ENCODE results near the gene TLE5. TPM values are rescaled to one million over a fixed set of nuclear protein-coding genes. Genes with fewer than 3 reads are reported as not detected.

TLE5 gene
- polyA plus RNA-seq, 2 of the 4 experiments (the other 2 are of a cell fraction), result 171 to 216 TPM

- H3K4me2 ChIP-seq, result peak overlapping the region; percentile 95
- H3K4me3 ChIP-seq, result no peak overlapping the region; the same call in 2 of the 3 replicates
- FAIRE-seq (no peak), ATAC-seq (peak; percentile 5 to 18; a peak in 3 of 6 replicates), DNase-seq (ENCODE audit: low read depth in 1 of 2, low spot score in 1 of 2) (no peak)
- TF ChIP-seq SREBF2 (IDR thresholded peaks at IDR 0.05) (no peak), USF2 (IDR thresholded peaks at IDR 0.05) (no peak), HMGXB4 (CRISPR knock-in tag; IDR thresholded peaks at IDR 0.05; ENCODE audit: borderline replicate concordance) (no peak), NR3C1 (IDR thresholded peaks at IDR 0.05) (no peak), CTCF (IDR thresholded peaks at IDR 0.05) (no peak), POLR2AphosphoS2 (conservative IDR thresholded peaks at IDR 0.05; ENCODE audit: low read length) (no peak), RARB (CRISPR knock-in tag; IDR thresholded peaks at IDR 0.05) (no peak), EP300 (IDR thresholded peaks at IDR 0.05) (no peak), BCL3 (IDR thresholded peaks at IDR 0.05) (no peak)
- WGBS (ENCODE audit: missing lambda C conversion rate), result 72% methylated on average over 4 of the region's 4 CpGs
- ChIA-PET CTCF (interaction anchor here (0.8 to 2.5 kb wide), 6 partner anchors 14 to 406 kb away, joined by 3 to 6 read pairs (median 3); no protein-coding TSS in a partner anchor), POLR2A (interaction anchor here (0.5 to 1.9 kb wide), 2 partner anchors 18 to 988 kb away, joined by 6 to 9 read pairs; no protein-coding TSS in a partner anchor)
- H3K9me3 ChIP-seq, result no peaks in the 10 kb centered on the region
- H3K4me1 ChIP-seq, result peaks cover 63% of the 10 kb centered on the region
- peak overlapping the region; percentile 88 to 96 for H3K27ac ChIP-seq
Measured at GRCh38 chr19:3054265-3054971, 7.9 kb downstream of the TLE5 start.

- TF ChIP-seq TP53 (CRISPR knock-in tag; IDR thresholded peaks at IDR 0.05) (no peak), ZSCAN20 (CRISPR knock-in tag; IDR thresholded peaks at IDR 0.05) (no peak), PHF8 (IDR thresholded peaks at IDR 0.05; ENCODE audit: borderline replicate concordance, low read depth) (no peak), BCL3 (IDR thresholded peaks at IDR 0.05) (no peak), CHD4 (IDR thresholded peaks at IDR 0.05; ENCODE audit: borderline replicate concordance) (no peak), HOXB5 (CRISPR knock-in tag; IDR thresholded peaks at IDR 0.05) (no peak), JUNB (IDR thresholded peaks at IDR 0.05) (no peak), CBX2 (IDR thresholded peaks at IDR 0.05; ENCODE audit: borderline replicate concordance, low read depth) (no peak), ZNF302 (CRISPR knock-in tag; IDR thresholded peaks at IDR 0.05) (no peak), HDAC2 (IDR thresholded peaks at IDR 0.05) (no peak), POLR2AphosphoS2 (conservative IDR thresholded peaks at IDR 0.05; ENCODE audit: low read length) (no peak), HEYL (CRISPR knock-in tag; IDR thresholded peaks at IDR 0.05) (no peak), HES2 (IDR thresholded peaks at IDR 0.05) (no peak), HOXB13 (CRISPR knock-in tag; IDR thresholded peaks at IDR 0.05; ENCODE audit: low read depth) (no peak), RFX5 (IDR thresholded peaks at IDR 0.05) (no peak), EP300 (IDR thresholded peaks at IDR 0.05) (no peak), FOSB (CRISPR knock-in tag; IDR thresholded peaks at IDR 0.05) (no peak), NFE2L2 (conservative IDR thresholded peaks at IDR 0.05; ENCODE audit: low read length) (no peak), HOXA7 (CRISPR knock-in tag; IDR thresholded peaks at IDR 0.05) (no peak), TFCP2L1 (CRISPR knock-in tag; IDR thresholded peaks at IDR 0.05) (no peak)
- ATAC-seq, result no peak
- peak overlapping the region; percentile 95; the same call in 1 of the 3 replicates for H3K4me2 ChIP-seq
- no peak overlapping the region for H3K4me3 ChIP-seq
- no peak for FAIRE-seq
- ChIA-PET POLR2A (interaction anchor here (0.5 to 1.9 kb wide), 2 partner anchors 18 to 987 kb away, joined by 6 to 9 read pairs; no protein-coding TSS in a partner anchor), CTCF (interaction anchor here (0.9 to 2.5 kb wide), 5 partner anchors 14 to 406 kb away, joined by 3 to 6 read pairs (median 3); no protein-coding TSS in a partner anchor)
- H3K4me1 ChIP-seq, result peaks cover 63% of the 10 kb centered on the region
- peak overlapping the region; percentile 88 to 96 for H3K27ac ChIP-seq
- 80% methylated on average over 1 of the region's 21 CpGs for WGBS (ENCODE audit: missing lambda C conversion rate)
- no peaks in the 10 kb centered on the region for H3K9me3 ChIP-seq
- DNase-seq (ENCODE audit: low read depth in 1 of 2, low spot score in 1 of 2), result no peak
Measured at GRCh38 chr19:3053780-3054179, 8.5 kb downstream of the TLE5 start.
